8988T (cell line): ENCODE results near the gene CD2.

Source experiments
- DNase-seq: peaks from one replicate; pipeline ENCODE4 v3.0.0; 2011

Gene CD2

DNA sequence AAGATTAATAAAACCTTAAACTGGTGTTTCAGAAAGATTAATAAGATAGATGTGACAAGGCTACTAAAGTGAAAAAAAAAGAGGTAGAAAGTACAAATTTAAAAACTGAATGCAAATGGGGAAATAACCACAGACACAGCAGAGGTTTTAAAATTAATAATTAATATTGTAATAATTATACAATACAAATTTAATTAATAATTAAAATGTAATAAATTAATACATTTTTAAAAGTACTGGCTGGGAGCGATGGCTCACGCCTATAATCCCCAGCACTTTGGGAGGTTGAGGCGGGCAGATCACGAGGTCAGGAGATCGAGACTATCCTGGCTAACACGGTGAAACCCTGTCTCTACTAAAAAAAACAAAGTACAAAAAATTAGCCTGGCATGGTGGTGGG, 26.8 kb downstream of the CD2 start:
- DNase-seq: no peak

DNA sequence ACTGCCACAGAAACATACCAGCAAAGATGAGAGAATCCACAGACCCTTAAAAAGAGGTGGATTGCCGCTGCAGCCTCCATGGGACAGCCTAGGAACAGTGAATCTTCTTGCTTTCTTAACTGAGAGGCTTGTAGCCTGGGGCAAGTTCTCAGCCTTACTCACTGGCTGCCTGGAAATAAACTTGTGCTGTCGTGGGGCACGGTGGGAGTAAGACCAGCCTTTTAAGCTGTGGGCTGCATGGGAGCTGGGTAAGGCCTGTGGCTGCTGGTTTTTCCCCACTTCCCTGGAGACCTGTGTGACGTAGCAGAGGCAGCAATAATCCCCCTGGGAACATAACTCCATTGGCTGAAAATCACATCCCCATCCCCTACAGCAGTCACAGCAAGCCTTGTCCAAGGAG, 30.8 kb downstream of the CD2 start:
- no peak for DNase-seq

DNA sequence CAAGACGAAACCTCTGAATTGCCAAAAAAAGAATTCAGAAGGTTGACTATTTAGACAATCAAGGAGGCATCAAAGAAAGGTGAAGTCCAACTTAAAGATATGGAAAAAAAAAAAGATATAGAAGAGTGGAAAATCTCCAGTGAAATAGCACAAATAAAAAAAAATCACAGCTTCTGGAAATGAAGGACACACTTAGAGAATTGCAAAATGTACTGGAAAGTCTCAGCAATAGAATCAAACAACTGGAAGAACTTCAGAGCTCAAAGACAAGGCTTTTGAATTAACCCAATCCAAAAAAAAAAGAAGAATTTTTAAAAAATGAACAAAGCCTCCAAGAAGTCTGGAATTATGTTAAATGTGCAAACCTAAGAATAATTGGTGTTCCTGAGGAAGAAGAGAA, 31.8 kb downstream of the CD2 start:
- DNase-seq: no peak

DNA sequence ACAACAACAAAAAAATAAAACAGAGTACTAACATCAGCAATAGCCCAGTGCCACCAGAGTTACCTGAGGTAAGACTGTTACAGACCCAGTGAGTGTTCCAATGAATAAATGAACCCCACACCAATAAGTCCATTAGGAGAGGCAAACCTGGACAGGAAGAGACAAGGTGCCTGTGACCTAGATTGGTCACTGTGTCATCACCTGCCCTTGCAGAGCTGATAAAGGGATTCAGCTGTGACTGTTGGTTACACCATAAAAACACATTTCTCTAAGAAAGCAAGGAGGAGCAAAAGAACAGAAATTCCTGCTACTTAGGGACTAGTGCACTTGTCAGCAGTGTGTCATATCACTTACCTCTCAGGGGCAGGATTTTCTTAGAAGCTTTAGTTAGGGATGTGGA, 37.5 kb downstream of the CD2 start:
- no peak for DNase-seq

DNA sequence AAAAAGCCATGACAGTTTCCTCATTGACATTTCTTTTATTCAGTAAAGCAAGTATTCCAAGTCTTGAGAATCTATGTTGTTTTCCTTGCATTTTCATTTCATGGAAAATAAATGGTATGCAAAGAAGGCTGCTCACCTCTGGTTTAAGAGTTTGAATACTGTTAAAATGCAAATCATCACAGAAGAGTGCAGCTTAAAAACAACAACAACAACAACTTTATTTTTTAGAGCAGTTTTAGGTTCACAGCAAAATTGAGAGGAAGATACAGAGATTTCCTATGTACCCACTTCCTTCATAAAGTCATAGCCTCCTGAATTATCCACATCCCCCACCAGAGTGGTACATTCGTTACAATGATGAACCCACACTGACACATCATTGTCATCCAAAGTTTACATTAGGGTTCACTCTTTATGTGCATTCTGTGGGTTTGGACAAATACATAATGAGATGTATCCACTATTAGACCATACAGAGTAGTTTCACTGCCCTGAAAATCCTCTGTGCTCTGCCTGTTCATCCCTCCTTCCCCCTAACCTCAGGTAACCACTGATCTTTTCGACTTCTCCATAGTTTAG, 39.2 kb downstream of the CD2 start:
- DNase-seq: no peak

DNA sequence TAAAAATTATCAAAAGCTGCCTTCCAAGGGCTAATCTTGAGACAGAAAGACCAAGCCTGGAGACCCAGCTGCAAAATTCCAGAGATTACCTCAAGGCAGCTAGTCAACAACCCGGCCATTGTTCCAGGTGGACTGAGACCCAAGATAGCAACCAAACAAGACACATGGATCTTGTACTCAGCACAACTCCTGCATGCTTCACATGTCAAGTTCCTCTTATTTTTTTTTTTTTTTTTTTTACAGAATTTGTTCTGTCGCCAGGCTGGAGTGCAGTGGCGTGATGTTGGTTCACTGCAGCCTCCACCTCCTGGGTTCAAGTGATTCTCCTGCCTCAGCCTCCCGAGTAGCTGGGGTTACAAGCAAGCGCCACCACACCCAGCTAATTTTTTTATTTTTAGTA, 40.1 kb downstream of the CD2 start:
- no peak for DNase-seq

DNA sequence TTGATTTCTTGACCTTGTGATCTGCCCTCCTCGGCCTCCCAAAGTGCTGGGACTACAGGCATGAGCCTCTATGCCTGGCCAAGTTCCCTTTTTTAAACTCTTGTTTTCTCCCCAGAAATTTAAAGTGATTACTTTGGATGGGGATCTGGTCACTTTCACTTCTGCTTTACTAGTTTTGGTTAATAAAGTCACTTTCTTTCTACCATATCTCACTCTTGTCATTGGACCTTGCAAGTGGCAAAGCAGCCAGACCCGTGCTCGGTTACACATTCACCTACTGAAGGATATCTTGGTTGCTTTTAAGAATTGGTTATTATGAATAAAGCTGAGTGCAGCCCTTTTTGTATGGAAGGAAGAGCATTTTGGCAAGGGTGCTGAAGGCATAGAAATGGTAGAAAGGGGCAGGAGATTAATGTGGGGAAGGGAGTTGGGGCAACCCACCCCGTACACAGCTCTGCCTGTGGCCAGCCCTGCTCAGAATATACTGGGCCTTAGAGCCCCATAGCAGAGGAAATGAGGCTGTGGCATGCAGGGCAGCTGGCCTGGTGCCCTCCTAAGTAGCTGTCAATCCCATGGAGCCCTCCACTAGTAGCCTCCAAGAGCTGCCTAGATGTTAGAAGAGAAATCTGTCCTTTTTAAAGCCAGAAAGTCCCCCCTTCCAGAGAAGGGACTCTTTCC, 40.7 kb downstream of the CD2 start:
- no peak for DNase-seq

DNA sequence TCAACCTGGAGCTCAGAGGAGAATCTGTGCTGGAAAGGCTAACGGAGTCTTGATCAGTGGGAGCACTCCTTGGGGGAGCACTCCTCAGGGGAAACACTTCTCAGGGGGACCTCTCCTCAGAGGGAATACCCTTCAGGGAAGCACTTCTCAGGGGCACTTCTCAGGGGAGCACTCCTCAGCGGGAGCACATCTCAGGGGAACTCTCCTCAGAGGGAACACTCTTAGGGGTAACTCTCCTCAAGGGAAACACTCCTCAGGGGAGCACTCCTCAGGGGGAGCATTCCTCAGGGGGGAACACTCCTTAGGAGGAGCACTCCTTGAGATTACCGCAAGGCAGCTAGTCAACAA, 41.2 kb downstream of the CD2 start:
- no peak for DNase-seq

DNA sequence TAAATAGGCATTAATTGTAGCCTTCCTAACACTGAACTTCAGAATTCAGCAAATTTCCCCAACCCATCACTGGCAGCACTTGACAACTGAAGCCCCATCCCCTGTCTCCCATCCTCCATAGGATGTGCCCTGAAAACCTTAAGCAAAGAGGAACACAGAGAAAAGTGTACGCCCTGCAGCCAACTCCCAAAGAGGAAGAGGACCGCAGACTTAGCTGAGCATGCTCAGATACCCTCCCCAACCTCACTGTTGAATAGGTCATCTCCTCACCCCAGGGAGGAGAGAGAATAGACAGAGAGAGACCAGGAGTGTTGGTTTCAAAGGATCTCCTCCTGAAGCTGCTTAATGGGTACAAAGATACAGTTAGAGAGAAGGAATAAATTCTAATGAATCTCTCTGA, 50.5 kb downstream of the CD2 start:
- DNase-seq: no peak

DNA sequence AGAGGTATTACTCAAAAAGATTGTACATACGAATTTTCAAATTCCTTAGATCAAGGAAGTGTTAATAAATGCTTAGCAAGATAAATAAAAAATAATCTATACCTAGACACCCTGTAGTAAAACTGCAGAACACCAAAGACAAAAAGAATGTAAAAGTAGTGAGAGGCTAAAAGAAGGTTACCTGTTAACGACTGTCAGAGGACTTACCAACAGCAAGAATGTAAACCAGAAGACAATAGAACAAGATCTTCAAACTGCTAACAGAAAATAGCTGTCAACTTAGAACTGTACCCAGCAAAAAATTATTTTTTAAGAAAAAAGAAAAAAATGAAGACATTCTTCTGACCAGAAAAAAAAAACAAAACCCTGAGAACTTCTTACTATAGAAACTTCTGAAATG, 51.2 kb downstream of the CD2 start:
- DNase-seq: no peak

DNA sequence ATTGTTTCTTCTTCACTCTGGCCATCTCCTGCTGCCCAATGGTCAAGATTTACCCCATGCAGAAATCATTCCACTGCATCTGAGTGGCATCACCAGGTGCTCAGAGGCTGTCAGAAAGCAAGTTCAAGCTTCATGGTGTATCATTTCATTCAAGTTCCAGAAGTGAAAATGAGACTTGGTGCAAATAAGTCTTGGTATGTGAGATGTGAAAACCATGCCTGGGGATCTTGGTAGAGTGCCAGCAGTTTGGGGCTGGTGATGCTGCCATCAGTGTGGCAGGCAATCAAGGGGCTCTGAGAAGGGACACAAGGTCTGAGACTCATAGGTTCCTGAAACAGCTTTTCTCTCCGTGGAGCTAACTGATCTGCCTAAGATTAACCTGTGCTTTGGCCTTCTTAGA, 52.0 kb downstream of the CD2 start:
- no peak for DNase-seq

DNA sequence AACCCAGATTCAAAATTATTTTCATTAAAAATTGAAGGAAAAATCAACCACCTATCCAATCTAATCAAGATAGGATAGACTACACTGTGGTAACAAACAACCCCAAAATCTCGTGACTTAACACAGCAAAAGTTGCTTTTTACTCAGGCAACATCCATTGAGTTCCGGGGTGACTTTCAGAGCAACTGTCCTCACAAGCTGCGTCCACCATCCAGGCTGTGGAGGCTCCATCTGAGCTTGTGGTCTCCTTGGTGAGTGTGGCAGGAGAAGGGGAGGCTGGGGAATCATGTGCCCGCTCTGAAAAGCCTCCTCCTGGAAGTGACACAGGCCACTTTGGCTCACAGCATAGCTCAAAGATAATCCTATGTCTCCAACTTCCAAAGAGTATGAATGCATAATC, 52.4 kb downstream of the CD2 start:
- DNase-seq: no peak

DNA sequence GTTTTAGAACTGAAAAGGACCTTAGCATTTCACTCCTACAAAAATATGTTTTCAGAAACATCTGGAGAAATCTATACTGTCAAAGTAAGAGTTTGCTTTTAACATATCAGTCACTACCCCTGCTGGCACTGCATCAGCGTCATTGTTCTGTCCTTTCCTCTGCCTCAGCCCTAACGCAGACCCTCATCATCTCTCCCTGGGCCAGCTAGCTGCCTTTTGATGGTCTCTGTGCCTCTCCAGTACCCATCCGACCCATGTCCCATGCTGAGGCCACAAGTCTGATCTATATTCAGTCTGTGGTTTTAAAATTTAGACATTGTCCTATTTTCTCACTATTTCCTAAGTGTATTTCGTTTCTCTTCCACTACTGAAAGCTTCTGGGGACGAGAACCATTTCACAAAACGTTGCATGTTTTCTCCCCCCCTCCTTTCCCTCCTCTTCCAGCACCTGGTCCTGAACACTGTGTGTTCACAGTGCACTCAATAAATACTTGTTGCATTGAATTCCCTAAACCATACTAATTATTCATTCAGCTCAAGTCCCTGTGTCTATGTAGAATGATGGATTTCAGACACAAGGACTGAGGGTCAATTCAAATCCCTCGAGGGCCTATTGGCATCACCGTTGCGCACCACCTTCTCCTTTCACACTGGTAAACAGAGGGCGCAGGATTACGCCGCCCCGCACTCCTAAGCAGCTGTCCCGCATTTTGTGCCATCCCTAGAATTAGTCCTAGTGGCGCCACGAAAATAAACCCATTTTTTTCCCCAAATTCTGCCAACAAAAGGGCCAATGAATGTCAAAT, 53.4 kb downstream of the CD2 start:
- DNase-seq: no peak

DNA sequence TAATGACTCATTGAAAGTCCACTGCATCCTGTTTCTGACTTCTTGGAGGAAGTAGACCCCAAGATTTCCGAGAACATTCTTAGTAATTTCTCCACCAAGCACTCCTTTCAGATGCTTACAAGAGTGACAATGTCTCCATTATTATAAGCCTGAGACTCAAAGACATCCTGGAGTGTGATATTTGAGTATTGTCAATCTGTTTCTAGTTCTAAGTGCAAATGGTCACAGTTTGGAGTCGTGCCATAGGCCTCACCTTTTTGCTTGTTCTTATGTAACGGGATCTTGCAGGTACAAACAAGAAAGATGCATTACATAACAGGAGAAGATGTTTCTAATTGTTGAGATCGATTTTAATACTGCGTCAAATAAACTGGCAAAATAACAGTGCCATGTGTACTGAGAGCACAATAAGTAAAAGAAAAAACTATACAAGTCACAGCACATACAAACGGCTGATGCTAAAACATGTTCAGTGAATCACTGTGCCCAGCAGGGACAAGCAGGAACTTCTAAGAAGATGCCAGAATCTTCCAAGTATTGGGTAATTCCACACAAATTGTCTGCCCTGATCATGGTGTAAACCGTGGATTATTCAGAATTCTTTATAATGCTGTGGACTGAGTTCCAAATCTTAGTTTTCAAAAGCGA, 54.1 kb downstream of the CD2 start:
- no peak for DNase-seq

DNA sequence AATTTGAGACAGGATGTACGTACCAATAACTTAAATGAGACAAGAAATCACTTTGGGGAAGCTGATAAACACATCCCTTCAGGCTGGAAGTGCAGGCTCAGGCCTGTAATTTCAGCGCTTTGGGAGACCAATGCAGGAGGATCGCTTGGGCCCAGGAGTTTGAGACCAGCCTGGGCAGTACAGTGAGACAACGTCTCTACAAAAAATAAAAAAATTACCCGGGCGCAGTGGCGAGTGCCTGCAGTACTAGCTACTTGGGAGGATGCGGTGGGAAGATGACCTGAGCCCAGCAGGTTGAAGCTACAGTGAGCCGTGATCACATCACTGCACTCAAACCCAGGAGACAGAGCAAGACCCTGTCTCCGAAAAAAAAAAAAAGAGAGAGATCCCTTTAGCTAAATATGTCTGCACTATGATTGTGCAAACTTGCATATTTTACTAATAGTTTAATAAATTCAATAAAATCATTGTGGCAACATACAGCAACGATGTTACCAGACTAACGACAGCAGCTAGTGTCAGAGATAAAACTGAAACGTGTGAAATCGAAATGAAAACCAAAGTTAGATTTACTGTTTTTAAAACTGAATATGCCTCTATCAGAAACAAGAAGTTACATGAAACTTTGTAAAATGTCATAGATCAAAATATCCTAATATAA, 54.7 kb downstream of the CD2 start:
- DNase-seq: no peak

DNA sequence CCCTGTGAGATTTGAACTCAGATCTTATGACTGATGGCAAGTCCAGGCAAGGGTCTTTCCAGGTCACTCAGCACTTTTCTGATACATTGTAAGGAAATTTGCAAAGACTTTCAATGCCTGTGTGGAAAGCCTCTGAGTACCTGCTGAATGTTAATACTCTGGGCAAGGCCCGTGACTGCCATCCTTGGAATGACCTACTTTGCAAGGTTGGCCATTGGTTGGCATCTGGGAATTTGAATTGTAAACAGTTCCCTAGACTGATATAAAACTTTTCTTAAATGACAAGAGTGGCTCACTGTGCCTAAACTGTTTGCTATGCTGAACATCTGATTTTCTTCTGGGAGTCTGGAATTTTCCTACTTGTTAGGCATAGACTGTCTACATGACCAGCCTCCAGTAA, 57.1 kb downstream of the CD2 start:
- no peak for DNase-seq

DNA sequence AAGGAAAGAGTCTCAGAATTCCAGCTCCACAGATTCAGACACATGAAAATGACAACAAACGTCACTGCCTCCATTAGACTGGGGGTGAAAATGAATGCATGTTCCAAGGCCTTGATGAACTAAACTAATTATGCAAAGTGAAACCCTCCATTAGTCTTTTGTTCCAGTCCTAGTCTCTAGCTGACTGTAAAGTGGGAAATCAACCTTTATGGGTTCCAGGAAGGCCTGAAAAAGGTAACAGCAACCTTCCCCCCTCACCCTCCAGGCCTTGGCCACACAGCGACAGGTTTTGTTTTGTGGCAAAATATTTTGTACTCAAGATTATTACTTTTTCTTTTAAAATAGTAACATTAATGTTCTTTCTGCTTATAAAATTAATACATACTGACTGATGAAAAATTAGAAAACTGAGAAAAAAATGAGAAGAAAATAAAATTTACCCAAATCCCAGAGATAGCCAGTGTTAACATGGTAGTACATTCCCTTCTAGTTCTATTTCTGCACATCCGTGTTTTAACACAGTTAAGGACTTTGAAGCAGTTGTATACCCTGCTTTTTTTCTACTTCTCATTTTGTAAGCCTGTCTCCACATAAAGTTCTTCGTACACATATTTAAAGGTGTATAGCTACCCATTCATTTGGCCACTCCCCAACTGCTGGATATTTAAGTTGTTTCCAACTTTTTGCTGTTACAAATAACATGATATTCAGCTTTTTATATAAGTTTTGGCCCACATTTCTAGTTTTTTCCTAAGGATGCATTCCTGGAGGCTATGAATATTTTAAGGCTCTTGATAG, 60.9 kb downstream of the CD2 start:
- DNase-seq: no peak

DNA sequence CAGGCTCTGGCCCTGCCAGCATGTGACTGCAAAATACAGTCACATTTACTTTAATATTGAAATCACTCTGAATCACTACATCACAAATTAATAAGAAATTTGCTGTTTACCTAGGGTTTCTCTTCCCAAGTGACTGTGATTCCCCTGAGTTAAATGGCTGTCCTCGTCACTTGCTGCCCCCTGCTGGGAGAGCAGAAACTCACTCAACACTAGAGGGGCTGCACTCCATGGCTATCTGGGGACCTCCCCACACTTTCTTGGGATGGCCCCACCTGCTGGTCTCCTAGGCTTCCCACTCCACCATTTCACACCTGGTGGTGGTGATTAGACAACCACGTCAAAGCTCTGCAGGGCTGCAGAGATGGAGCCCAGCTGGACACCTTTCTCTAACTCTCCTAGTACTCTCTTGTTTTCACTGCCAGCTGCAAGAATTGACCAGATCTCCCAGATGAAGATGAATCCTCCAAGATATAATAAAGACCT, 63.4 kb downstream of the CD2 start:
- peak; percentile 23 for DNase-seq
